CD4-positive, alpha-beta T cell treated with Interleukin-6 at 100 ng/mL for 8 hours (primary cell): ENCODE data around the gene BRD8.

ENCODE experiments used
- DNase-seq: peaks from one replicate; pipeline ENCODE4 v3.0.0-alpha.2; 2020; ENCODE audit warnings: mixed read lengths, low spot score

BRD8 gene

DNA sequence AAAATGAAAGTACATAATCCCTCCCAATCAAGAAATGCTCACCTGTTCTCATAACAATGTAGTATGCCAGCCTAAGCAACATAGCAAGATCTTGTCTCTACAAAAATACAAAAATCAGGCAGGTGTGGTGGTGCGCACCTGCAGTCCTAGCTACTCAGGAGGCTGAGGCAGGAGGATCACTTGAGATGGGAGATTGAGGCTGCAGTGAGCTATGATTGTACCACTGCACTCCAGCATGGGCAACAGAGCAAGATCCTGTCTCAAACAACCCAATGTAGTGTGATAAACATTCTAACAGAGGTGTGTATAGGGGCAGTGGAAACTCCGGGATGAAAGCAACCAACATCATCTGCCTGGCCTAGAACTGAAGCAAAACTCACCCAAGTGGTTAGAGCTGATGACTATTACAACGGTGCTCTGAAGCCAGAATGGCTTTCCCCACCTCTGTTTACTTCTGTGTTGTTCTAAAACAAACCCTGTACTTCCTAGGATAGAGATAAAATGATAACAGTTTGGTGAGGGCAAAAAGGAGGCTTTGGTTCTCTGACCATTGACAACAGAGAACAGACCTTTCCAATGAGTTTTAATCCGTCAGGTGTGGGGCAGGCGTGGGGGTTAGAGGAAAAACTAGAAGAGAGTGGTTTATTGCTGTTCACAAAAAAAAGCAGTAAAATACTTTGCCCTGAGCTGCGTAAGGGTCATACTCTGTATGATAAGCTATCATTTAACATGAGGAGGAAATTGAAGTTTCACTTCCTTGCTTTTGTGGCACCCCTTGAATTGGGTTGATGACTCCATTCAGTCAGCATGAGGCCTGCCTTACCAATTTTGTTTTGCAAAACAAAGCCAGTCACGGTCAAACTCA is 75.7 kb downstream of the BRD8 start:
- DNase-seq, result no peak

GRCh38 chr5:138096997-138097828 is 81.2 kb downstream of the BRD8 start:
- DNase-seq, result no peak

GRCh38 chr5:138096363-138096762 is 82.1 kb downstream of the BRD8 start:
- DNase-seq, result no peak

- no peak for DNase-seq
These were observed 83.1 kb downstream of the BRD8 start for GRCh38 chr5:138095100-138095907.

DNA sequence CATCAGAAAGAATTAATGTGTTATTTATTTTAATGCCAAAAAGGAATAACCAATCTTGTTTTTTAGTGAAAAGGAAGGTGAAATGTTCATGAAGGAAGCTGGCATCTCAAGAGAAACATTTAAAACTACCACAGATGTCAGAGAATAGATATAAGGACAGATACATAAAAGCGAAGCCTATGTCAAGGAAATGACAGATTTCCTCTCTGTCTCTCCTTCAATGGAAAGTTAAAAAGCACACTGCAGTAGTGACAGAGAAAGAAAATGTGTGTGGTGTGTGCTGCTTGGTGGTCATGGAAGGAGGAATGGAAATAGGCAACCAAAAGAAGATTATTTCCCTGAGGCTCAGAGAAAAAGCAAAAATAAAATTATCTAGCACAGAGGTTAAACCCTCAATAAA is 85.4 kb downstream of the BRD8 start:
- DNase-seq, result no peak

- DNase-seq, result no peak
These were observed 86.1 kb downstream of the BRD8 start for GRCh38 chr5:138092301-138092700.

- no peak for DNase-seq
These were observed 86.7 kb downstream of the BRD8 start for GRCh38 chr5:138091685-138092084.
